GM20000 (cell line): ENCODE results near the gene KCNG4.

ENCODE experiments used
- DNase-seq: peaks from one replicate; pipeline ENCODE4 v3.0.0; 2012; ENCODE audit warnings: low spot score
- CTCF ChIP-seq: IDR thresholded peaks from 2 replicates; pipeline ENCODE4 v1.5.1; 2012; ENCODE audit warnings: mild to moderate bottlenecking, control low read depth; ENCODE audit errors: extremely low read depth, missing control alignments

KCNG4 gene

GRCh38 chr16:84236671-84237070, 3.1 kb downstream of the KCNG4 start:
- TF ChIP-seq CTCF: no peak
- DNase-seq: no peak

GRCh38 chr16:84234321-84235241, 5.2 kb downstream of the KCNG4 start:
- no peak for DNase-seq

GRCh38 chr16:84233748-84234147, 6.1 kb downstream of the KCNG4 start:
- no peak for DNase-seq
- TF ChIP-seq CTCF: no peak

More at GRCh38 chr16:84234321-84235241, 5.2 kb downstream of the KCNG4 start:
- TF ChIP-seq CTCF: no peak

- TF ChIP-seq CTCF: no peak
- no peak for DNase-seq
Measured at GRCh38 chr16:84232969-84233368, 6.8 kb downstream of the KCNG4 start.

- TF ChIP-seq CTCF: no peak
- DNase-seq: no peak
Measured at GRCh38 chr16:84232060-84232459, 7.8 kb downstream of the KCNG4 start.

GRCh38 chr16:84229471-84229870, 10.3 kb downstream of the KCNG4 start:
- DNase-seq: no peak
- no peak for TF ChIP-seq CTCF

- no peak for DNase-seq
- no peak for TF ChIP-seq CTCF
Measured at GRCh38 chr16:84228256-84228838, 11.5 kb downstream of the KCNG4 start.
